KOPT-K1 (cell line): Measurements from ENCODE around the gene TLCD2.
"Not testable (repeated sequence)": the region's sequence is repeated elsewhere in the genome, so short reads cannot be mapped to it uniquely, and the experiment has no call there.

Source experiments
- H3K27ac ChIP-seq: fragments of 200-600 bp; sonication (generic); 2 replicates; pipeline ENCODE4 v1.5.1; 2016; ENCODE audit warnings: antibody characterized with exemption, mild to moderate bottlenecking, low read depth, low read length; ENCODE audit not compliant: poor library complexity, severe bottlenecking
- H3K36me3 ChIP-seq: fragments of 200-600 bp; sonication (generic); 2 replicates; pipeline ENCODE4 v1.5.1; 2017; ENCODE audit warnings: antibody characterized with exemption, mild to moderate bottlenecking, low read length, moderate library complexity; ENCODE audit not compliant: insufficient read depth
- H3K9me3 ChIP-seq: fragments of 200-600 bp; sonication (generic); 2 replicates; pipeline ENCODE4 v1.5.1; 2017; ENCODE audit warnings: antibody characterized with exemption, low read length, mild to moderate bottlenecking; ENCODE audit not compliant: insufficient read depth, poor library complexity, severe bottlenecking

TLCD2 gene

GRCh38 chr17:1742371-1743087 is 32.4 kb upstream of the TLCD2 start, which contains the start of gene SERPINF2:
SERPINF2 (plus strand) TSS chr17:1742871; CDS start chr17:1744996, 2,125 bp downstream.
- Histone ChIP-seq H3K36me3 (0 out of 2 replicates have a peak, but pooled peaks cover 2% of the 10 kb centered on the region), H3K9me3 (no peaks in the 10 kb centered on the region), H3K27ac (no peak within 1 kb of the TSS)

DNA sequence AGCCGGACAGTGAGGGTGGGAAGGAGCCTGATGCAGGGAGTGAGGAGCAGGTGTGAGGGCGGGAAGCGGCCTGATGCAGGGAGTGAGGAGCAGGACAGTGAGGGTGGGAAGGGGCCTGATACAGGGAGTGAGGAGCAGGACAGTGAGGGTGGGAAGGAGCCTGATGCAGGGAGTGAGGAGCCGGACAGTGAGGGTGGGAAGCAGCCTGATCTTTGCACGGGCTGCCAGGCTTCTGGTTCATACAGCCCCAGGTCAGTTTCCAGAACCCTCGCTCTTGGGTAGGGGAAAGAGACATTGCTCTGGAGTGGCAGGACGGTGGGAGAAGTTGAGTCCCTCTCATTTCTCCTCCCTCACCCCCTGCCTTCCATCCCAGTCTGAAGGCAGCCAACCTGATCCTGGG is 31.7 kb upstream of the TLCD2 start:
- H3K36me3 ChIP-seq, H3K27ac ChIP-seq, H3K9me3 ChIP-seq: not testable (repeated sequence)

DNA sequence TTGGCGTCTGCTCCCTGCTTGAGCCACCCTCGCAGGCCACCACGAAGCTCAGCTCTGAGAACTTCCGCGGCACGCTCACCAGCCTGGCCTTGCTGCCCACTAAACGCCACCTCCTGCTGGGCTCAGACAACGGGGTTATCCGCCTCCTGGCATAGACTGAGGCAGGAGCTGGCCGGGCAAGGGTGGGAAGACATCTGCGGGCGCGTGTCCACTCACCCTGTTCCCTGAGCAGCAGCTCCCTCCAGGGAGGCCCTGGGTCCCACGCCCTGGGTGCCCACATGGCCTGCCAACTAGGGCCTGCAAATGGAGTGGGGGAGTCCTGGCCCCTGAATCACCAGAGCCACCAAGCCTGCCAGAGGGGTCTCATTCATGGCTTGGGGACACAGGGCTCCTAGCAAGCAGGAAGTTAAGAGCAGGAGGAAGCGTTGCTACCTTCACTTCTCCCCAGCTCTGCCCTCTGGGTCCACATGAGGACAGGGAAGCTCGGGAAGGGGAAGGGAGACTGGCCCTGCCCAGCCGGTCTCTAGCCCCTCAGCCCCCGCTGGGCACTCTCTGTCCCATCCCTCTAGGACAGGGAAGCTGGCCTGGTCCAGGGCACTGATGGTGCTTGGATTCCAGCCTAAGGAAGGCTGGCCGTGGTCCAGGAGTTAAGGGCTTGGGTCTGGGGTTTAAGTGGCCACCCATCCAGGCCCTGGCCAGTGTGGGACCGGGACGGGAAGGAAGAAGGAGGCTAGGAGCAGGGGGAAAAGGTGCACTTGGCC is 27.5 kb upstream of the TLCD2 start:
- H3K27ac ChIP-seq: no peak overlapping the region
- H3K36me3 ChIP-seq: peaks cover 10% of the 10 kb centered on the region; the same call in 1 of the 2 replicates

GRCh38 chr17:1736348-1737281 is 26.4 kb upstream of the TLCD2 start:
- H3K27ac ChIP-seq: no peak overlapping the region

More for the DNA sequence above, 27.5 kb upstream of the TLCD2 start:
- H3K9me3 ChIP-seq: no peaks in the 10 kb centered on the region

DNA sequence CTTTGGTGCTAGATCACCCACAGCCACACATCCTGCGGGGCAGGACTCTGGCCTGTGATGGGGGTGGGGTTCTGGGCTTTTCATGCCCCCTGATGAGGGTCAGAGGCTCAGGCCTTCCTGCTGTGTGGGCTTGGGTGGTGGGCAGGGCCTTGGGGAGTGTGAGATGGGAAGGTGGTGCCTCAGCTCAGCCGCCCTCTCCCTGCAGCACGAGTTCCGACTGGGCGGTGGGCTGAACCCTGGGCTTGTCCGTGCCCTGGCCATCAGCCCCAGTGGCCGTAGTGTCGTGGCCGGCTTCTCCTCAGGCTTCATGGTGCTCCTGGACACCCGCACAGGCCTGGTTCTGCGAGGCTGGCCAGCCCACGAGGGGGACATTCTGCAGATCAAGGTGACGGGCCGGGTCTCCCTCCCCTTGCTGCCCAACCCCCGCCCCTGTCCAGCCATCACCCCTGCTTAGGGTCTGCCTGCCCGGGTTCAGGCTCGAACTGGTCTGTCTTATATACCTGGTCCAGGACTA is 25.7 kb upstream of the TLCD2 start:
- H3K9me3 ChIP-seq: no peaks in the 10 kb centered on the region
- peaks cover 10% of the 10 kb centered on the region; the same call in 1 of the 2 replicates for H3K36me3 ChIP-seq
- no peak overlapping the region for H3K27ac ChIP-seq

More at GRCh38 chr17:1736348-1737281, 26.4 kb upstream of the TLCD2 start:
- Histone ChIP-seq H3K9me3 (no peaks in the 10 kb centered on the region), H3K36me3 (peaks cover 10% of the 10 kb centered on the region; the same call in 1 of the 2 replicates)

DNA sequence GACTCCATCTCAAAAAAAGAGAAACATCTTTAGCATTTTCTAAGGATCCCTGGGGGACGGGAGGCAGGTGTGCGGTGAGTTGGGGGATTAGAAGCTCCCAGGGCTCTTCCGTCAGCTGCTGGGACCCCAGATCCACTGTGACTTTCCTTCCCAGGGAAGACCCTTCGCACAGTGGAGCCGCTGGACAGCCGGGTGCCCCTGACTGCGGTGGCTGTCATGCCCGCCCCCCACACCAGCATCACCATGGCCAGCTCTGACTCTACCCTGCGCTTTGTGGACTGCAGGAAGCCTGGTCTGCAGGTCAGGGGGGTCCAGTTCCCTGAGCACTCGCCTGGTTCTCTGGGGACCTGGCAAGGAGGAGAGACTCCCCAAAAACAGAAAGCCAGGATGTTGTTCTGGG is 25.2 kb upstream of the TLCD2 start:
- Histone ChIP-seq H3K9me3 (no peaks in the 10 kb centered on the region), H3K36me3 (peaks cover 10% of the 10 kb centered on the region; the same call in 1 of the 2 replicates), H3K27ac (no peak overlapping the region)

DNA sequence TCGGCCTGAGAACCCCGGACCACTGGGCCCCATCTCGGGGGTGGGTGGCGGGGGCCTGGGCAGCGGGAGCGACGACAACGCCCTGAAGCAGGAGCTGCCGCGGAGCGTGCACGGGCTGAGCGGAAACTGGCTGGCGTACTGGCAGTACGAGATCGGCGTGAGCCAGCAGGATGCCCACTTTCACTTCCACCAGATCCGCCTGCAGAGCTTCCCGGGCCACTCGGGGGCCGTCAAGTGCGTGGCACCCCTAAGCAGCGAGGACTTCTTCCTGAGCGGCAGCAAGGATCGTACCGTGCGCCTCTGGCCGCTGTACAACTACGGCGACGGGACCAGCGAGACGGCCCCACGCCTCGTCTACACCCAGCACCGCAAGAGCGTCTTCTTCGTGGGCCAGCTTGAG is 23.6 kb upstream of the TLCD2 start:
- H3K27ac ChIP-seq: no peak overlapping the region
- H3K9me3 ChIP-seq: no peaks in the 10 kb centered on the region
- H3K36me3 ChIP-seq: peaks cover 10% of the 10 kb centered on the region; the same call in 1 of the 2 replicates

- H3K36me3 ChIP-seq: peaks cover 17% of the 10 kb centered on the region; the same call in 1 of the 2 replicates
- no peak overlapping the region for H3K27ac ChIP-seq
- no peaks in the 10 kb centered on the region for H3K9me3 ChIP-seq
Observed at GRCh38 chr17:1732833-1733321, 22.7 kb upstream of the TLCD2 start.

DNA sequence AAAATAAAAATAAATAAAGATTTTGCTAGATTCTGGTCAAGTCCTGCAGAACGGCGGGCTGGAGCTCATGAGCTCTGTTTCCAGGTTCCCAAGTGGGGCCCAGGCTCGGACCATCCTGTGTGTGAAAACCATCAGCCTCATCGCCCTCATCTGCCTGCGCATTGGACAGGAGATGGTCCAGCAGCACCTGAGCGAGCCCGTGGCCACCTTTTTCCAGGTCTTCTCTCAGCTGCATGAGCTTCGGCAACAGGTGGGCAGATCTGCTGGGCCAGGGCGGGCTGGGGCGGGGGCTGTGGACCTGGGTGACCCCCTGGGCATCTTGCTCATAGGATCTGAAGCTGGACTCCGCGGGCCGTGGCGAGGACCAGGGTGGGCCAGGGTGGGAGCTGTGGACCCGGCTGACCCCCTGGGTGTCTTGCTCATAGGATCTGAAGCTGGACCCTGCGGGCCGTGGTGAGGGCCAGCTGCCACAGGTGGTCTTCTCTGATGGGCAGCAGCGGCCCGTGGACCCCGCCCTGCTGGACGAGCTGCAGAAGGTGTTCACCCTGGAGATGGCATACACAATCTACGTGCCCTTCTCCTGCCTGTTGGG is 22.2 kb upstream of the TLCD2 start:
- H3K36me3 ChIP-seq: peaks cover 18% of the 10 kb centered on the region; the same call in 1 of the 2 replicates
- H3K9me3 ChIP-seq: no peaks in the 10 kb centered on the region
- H3K27ac ChIP-seq: no peak overlapping the region

GRCh38 chr17:1731194-1731506 is 21.0 kb upstream of the TLCD2 start:
- Histone ChIP-seq H3K36me3 (peaks cover 21% of the 10 kb centered on the region; the same call in 1 of the 2 replicates), H3K27ac (no peak overlapping the region), H3K9me3 (no peaks in the 10 kb centered on the region)

- Histone ChIP-seq H3K36me3 (peaks cover 21% of the 10 kb centered on the region; the same call in 1 of the 2 replicates), H3K9me3 (no peaks in the 10 kb centered on the region), H3K27ac (no peak overlapping the region)
Observed at GRCh38 chr17:1730326-1731193, 20.4 kb upstream of the TLCD2 start.

DNA sequence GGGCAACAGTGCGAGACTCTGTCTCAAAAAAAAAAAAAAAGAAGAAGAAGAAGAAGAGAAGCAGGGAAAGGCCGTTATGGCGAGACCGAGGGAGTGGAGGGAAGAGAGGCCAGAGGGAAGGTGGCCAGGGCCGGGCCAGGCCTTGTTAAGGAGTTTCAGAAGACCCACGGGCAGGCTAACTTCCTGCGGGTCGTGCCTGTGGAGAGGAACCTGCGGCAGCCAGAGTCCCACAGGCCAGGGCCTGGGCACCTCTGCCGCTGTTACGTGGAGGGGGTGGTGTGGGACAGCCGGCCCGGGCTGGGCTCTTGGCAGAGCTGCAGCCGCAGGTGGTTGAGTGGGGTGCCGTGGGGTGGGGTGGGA is 19.8 kb upstream of the TLCD2 start:
- no peaks in the 10 kb centered on the region for H3K9me3 ChIP-seq
- no peak overlapping the region for H3K27ac ChIP-seq
- peaks cover 21% of the 10 kb centered on the region; the same call in 1 of the 2 replicates for H3K36me3 ChIP-seq

DNA sequence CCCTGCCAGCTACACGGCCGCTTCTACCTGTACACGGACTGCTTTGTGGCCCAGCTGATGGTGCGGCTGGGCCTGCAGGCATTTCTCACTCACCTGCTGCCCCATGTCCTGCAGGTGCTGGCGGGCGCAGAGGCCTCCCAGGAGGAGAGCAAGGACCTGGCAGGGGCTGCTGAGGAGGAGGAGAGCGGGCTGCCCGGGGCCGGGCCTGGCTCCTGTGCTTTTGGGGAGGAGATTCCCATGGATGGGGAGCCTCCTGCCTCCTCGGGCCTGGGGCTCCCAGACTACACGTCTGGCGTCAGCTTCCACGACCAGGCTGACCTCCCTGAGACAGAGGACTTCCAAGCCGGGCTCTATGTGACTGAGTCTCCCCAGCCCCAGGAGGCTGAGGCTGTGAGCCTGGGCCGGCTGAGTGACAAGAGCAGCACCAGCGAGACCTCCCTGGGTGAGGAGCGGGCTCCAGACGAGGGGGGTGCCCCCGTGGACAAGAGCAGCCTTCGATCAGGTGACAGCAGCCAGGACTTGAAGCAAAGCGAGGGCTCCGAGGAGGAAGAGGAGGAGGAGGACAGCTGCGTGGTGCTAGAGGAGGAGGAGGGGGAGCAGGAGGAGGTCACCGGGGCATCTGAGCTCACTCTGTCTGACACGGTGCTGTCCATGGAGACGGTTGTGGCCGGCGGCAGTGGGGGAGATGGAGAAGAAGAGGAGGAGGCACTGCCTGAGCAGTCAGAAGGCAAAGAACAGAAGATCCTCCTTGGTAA is 17.9 kb upstream of the TLCD2 start:
- Histone ChIP-seq H3K27ac (no peak overlapping the region), H3K36me3 (peaks cover 21% of the 10 kb centered on the region; the same call in 1 of the 2 replicates), H3K9me3 (no peaks in the 10 kb centered on the region)
